T-helper 2 cell (primary cell): ENCODE results near the gene PIK3R3.
"Not testable (repeated sequence)": the region's sequence is repeated elsewhere in the genome, so short reads cannot be mapped to it uniquely, and the experiment has no call there.

Experiments
- DNase-seq, 5 experiments: peaks; one replicate each; pipeline versions ENCODE4 v3.0.0 to v3.0.0-alpha.2; 2012 to 2022

Gene PIK3R3

DNA sequence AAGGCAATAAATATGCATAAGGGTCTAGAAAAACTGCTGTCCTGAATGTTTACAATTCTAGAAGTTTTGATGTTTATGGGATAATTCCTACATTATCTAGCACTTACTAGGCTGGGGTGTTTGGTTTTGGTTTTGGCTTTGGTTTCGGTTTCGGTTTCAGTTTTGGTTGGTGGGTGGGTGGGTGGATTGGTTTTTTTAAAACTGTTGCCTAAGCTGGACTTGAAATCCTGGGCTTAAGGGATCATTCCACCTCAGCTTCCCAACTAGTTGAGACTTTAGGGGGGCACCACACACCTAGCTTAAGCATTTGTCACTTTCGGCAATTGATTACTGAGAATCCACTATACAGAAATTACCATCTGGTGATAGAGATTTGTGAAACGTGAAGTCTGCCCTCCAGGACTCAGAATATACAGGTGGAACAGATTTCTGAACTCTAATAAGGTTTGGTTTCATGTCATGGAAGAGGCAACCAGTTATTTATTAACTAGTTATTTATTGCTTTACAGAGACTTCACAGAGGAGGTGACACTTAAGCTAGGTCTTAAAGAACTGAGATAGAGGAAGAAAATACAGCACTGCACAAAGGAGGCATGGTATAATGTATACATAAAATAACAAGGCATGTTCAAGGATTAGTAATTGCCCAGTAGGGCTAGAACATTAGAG is 69.6 kb downstream of the PIK3R3 start:
- peak in 3 of 5 experiments; percentile 9 to 54 (median 23) for DNase-seq

DNA sequence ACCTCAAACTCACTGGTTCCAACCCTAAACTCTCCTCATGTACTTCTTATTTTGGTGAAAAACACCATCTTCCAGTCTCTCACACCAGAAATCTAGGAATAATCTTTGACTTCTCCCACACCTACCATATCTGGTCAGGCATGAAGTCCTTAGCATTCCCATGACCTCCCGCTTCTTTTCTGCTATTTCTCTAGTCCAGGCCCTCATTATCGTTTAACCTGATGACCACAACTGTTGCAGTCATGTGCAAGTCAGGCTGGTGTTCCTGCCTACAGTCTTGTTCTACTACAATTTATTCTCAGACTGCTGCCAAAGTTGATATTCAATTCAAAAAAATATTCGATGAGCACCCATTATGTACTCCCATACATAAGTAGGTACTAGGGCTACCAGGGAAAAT is 71.3 kb downstream of the PIK3R3 start:
- DNase-seq, result no peak

DNA sequence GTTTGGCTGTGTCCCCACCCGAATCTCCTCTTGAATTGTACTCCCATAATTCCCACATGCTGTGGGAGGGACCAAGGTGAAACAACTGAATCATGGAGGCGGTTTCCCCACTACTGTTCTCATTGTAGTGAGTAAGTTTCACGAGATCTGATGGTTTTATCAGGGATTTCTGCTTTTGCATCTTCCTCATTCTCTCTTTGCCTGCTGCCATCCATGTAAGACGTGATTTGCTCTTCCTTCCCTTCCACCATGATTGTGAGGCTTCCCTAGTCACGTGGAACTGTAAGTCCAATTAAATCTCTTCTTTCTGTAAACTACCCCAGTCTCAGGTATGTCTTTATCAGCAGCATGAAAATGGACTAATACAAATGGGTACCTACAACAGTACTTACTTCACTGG is 73.5 kb downstream of the PIK3R3 start:
- no peak for DNase-seq

DNA sequence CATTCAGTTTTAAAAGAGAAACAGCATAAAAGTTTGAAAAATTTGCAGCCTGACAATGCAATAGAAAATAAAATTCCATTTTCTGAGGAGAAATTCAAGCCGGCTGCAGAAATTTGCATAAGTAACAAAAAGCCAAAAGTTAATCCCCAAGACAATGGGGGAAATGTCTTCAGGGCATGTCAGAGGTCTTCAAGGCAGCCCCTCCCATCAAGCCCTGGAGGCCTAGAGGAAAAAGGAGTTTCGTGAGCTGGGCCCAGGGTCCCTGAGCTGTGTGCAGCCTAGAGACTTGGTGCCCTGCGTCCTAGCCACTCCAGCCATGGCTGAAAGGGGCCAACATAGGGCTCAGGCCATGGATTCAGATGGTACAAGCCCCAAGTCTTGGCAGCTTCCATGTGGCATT is 74.6 kb downstream of the PIK3R3 start:
- DNase-seq, result no peak

DNA sequence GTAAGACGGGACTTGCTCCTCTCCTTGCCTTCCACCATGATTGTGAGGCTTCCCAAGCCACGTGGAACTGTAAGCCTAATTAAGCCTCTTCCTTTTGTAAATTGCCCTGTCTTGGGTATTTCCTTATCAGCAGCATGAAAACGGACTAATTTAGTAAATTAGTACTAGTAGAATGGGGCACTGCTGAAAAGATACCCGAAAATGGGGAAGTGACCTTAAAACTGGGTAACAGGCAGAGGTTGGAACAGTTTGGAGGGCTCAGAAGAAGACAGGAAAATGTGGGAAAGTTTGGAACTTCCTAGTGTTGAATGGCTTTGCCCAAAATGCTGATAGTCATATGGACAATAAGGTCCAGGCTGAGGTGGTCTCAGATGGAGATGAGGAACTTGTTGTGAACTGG is 75.2 kb downstream of the PIK3R3 start:
- not testable (repeated sequence) for DNase-seq

DNA sequence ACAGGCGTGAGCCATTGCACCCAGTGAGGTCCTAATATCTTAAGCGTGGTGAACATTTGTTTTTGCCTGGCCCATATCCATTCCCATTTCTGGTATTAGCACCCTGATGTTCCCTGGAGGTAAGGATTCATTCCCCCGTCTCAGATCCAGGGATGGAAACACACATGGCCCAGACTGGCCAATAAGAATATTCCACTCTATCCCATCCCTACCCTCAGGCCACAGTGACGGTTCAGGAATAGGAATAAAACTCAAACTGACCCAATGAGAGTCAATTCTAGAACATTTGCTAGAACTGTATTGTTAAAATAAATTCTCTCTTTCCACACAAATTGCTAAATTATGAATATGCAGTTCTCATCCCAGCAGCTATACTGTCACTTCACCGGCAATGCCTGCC is 76.1 kb downstream of the PIK3R3 start:
- DNase-seq, result no peak

DNA sequence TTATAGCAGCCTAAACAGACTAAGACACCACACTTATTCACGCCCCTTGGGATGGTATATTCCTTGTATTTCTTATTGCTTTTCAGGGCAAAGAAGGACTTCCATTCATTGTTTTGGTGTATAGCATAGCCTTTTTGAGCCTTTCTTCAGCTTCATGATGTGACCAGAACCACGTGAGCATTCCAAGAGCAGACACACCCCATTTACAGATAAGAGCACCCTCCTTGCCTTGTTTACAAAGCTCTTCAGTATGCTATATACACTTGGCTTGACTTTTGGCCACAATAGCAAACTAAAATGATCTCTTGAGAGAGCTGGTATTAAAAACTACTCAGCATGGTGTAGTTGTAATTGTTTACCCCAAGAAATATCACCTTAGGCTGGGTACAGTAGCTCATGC is 78.7 kb downstream of the PIK3R3 start:
- DNase-seq, result no peak

DNA sequence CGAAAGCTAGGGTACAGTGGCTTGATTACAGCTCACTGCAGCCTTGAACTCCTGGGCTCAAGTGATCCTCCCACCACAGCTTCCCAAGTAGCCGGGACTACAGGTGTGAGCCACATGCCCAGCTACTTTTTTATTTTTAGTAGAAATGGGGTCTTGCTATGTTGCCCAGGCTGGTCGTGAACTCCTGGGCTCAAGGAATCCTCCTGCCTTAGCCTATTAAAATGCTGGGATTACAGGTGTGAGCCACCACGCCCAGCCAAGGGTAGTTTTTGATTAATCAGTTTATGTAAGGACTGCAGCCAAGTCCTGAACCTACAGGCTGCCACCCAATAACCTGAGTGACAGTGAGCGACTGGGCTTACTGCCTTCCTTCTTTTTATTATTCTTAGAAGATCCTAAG is 88.3 kb downstream of the PIK3R3 start:
- DNase-seq, result no peak

DNA sequence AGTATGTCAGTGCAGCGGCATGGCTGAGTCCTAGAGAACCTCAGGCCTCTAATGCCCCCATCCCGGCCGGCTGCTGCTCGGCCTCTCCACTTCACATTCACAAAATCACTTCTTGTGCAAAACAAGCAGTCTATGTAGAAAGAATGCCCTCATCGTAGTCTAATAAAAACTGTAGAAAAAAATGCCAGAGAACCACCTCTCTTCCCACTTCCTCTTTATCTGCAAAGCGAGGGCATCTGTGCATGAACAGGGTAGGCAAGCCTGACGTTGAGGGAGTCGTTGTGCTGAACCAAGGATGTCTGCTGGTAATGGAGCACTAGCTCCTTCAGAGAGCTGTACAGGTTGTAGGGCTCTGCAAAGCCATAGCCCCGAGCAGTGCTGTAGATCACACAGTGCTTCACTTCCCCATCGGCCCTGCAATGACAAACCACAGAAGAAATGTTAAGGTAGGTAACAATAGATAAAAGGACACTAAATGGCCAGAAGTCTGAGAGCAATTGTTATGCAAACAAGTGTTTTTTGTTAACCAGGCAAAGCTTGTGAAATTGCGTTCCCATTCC is 88.9 kb downstream of the PIK3R3 start:
- no peak for DNase-seq

DNA sequence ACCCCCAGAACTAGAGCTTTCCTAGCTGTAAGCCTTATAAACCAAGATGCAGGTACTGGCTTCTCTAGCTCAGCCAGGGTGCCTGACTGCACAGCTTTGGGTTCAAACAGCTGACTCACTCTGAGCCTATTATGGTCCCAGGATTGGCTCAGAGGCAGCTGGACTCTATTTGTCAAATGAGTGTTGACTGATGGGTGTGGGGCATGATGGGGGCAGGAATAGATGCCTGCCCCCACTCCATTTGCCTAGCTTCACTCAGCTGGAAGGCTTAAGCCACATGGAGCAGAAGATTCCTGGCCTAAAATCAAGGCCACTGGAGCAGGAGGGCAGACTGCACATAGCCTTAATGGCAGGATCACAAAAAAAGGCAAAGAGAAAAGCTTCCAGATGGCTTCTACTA is 90.5 kb downstream of the PIK3R3 start:
- DNase-seq, result no peak

DNA sequence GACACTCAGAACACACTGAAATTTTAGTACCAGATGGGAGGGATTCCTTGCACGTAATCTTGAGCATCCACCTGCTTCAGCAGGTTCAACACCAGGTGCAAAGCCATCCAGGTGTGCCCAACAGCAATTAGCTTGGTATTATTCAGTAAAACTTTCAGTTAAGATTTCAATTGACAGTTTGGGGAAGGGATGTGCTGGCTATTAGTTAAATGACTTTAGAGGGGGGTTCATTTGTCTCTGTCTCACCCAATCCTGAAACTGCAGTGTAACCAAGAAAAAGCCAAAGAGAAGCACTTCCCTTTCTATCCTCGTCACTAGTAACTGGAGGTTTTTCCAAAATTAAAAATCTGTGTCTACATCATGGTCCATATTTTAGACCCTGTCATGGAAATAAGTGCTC is 90.9 kb downstream of the PIK3R3 start:
- no peak for DNase-seq

DNA sequence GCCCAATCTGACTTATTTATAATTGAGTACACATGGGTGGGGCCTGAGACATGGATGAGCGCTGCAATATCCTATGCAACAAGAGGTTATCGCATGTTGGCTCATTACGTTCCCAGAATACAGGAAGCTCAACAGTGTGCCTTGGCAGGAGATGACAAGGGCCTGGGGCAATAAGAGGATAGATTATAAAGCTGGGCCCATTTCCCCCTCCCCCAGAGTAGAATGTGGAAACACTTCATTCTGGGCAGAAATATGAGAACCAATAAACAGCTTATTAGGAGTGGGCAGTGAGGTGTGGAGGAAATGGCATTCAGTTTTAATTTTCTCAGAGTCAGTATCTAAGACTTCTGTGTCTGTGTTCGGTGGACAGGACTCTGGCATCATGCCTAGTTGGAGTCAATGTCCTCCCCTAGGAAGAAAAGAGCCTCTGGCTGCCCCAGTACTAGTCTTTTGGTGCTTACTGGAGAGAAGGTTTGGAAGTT is 92.8 kb downstream of the PIK3R3 start:
- no peak for DNase-seq

DNA sequence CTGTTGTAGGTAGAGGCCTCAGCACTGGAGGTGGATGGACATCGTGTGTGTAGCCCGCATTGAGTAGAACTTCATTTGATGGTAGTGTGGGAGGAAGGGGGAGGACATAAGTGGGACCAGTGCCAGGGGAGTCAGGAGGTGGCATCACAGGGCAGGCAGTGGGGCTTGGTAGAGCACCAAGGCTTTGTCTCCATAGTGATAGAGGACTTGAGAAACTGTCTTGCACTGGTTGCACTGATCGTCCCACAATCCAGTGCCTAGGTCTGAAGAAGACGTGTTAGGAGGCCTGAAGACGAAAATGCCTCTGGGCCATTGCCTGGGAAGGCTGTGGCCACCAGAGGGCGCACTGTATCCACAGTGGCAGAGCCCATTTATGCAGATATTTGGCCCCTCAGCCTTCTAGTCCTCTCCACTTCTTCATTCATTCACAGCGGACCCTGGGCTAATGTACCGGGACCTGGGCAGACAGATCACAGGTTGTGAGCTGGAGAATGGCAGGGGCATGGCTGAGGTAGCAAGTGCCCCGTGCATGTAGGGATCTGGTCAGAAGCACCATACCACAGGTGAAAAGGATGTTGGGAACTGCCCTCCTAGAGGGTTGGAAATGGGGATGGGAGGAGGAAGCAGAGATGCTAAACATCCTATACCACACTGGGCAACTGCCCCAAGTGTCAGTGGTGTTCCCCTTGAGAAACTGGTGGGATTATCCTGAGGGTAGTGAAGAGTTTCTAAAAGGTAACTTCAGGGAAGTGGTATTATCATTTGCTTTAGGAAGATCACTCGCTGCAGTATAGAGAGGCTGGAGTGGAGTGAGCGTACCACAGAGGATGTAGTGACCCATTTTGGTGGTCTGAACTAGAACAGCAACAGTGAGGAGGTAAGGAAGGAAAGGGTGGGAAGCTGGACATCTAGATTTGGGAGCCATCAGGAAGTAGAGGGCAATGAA is 95.3 kb downstream of the PIK3R3 start:
- DNase-seq, result peak; percentile 53 to 77 (median 74)

DNA sequence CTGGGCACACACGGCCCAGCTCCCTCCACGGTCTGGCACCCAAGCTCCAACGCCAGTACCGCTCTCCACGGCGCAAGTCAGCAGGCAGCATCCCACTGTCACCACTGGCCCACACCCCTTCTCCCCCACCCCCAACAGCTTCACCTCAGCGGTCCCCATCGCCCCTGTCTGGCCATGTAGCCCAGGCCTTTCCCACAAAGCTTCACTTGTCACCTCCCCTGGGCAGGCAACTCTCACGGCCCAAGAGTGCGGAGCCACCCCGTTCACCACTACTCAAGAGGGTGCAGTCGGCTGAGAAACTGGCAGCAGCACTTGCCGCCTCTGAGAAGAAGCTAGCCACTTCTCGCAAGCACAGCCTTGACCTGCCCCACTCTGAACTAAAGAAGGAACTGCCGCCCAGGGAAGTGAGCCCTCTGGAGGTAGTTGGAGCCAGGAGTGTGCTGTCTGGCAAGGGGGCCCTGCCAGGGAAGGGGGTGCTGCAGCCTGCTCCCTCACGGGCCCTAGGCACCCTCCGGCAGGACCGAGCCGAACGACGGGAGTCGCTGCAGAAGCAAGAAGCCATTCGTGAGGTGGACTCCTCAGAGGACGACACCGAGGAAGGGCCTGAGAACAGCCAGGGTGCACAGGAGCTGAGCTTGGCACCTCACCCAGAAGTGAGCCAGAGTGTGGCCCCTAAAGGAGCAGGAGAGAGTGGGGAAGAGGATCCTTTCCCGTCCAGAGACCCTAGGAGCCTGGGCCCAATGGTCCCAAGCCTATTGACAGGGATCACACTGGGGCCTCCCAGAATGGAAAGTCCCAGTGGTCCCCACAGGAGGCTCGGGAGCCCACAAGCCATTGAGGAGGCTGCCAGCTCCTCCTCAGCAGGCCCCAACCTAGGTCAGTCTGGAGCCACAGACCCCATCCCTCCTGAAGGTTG is 97.6 kb downstream of the PIK3R3 start:
- no peak for DNase-seq

DNA sequence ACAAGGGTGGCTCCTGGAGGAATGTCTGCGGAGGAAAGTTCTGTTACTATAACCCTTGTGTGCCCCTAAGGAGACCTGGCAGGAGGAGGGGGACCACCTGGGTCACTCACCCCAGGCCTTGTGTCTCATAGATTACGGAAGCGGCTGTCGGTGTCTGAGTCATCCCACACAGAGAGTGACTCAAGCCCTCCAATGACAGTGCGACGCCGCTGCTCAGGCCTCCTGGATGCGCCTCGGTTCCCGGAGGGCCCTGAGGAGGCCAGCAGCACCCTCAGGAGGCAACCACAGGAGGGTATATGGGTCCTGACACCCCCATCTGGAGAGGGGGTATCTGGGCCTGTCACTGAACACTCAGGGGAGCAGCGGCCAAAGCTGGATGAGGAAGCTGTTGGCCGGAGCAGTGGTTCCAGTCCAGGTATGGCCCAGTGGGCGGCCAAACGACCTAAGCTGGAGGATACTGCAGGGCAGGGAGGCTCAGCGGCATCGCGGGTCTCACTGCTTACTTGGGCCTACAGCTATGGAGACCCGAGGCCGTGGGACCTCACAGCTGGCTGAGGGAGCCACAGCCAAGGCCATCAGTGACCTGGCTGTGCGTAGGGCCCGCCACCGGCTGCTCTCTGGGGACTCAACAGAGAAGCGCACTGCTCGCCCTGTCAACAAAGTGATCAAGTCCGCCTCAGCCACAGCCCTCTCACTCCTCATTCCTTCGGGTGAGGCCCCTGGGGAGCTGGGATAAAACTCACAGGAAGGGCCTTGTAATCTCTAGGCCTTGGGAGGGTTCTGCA is 101.4 kb downstream of the PIK3R3 start:
- DNase-seq, result no peak

DNA sequence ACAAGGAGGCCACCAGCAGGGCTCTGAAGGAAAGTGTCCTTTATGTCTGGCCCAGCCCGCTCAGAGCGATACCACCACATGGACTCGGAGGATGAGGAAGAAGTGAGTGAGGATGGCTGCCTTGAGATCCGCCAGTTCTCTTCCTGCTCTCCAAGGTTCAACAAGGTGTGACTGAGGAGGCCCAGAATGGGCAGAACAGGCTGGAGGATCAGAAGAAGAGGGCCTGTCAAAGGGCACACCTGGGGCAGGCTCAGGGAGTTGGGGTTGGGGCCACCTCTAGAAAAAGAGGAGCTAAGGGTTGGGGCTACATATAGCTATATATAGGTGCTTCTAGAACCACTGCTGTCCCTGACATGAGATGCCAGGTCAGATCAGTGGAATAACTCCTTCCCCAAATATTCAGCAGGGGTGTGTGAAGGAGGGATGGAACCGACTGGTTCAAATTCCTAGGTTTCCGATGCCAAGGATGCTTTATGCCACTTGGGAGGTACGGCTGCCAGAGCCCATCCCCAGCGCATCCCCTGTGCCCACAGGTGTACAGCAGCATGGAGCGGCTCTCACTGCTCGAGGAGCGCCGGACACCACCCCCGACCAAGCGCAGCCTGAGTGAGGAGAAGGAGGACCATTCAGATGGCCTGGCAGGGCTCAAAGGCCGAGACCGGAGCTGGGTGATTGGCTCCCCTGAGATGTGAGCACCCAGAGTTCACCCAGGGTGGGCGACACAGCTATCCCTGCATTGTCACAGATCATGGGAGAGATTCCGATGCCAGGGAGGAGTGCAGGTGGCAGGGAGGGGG is 102.2 kb downstream of the PIK3R3 start:
- DNase-seq, result no peak

DNA sequence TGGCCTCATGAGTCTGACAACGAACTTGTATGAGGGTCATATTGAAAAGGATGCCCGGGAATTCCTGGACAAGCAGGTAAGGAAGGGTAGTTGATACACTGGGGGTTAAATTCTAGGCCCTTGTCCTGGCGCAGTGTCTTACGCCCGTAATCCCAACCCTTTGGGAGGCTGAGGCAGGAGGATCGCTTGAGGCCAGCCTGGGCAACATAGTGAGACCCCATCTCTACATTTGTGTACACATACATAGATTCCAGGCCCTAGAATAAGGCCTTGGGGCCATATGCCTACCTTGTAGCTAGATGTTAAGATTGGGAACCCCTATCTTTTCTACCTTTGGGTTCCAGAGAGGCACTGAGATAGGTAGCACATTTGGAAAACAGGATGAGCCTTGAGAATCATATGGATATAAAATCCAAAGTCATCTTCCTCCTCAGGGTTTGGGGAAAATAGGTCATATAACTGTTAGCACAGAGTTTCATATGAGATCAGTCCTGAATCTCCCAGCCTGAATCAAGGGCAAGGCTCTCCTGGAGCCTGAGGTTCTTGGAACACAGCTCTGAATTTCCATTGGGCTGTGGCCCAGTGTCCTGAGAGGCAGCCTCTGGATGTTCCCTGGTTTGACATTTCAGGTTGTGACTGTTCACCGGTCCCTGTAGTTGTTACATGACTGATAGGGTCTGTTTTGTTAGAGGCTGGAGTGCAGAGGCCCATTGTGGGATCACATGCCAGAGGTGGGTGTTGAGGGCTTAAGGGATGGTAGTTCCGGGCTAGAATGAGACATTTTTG is 104.4 kb downstream of the PIK3R3 start:
- no peak for DNase-seq

DNA sequence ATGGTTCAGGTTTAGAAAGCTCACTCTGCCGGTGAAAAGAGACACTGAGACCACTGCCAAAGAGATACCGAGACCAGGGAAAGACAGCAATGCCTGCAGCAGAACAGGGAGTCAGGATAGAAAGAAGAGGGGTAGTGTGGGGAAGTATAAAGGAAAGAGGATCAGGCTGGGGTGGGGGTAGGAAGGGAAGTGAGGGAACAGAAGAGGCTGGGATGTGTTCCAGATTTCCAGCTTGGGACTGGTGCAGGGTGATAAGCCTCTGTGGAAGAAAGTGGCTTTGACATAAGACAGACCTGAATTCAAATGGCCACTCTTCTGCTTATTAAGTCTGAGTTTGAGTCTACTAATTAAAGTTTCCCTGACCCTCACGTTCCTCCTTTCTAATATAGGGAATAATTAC is 105.9 kb downstream of the PIK3R3 start:
- no peak for DNase-seq

DNA sequence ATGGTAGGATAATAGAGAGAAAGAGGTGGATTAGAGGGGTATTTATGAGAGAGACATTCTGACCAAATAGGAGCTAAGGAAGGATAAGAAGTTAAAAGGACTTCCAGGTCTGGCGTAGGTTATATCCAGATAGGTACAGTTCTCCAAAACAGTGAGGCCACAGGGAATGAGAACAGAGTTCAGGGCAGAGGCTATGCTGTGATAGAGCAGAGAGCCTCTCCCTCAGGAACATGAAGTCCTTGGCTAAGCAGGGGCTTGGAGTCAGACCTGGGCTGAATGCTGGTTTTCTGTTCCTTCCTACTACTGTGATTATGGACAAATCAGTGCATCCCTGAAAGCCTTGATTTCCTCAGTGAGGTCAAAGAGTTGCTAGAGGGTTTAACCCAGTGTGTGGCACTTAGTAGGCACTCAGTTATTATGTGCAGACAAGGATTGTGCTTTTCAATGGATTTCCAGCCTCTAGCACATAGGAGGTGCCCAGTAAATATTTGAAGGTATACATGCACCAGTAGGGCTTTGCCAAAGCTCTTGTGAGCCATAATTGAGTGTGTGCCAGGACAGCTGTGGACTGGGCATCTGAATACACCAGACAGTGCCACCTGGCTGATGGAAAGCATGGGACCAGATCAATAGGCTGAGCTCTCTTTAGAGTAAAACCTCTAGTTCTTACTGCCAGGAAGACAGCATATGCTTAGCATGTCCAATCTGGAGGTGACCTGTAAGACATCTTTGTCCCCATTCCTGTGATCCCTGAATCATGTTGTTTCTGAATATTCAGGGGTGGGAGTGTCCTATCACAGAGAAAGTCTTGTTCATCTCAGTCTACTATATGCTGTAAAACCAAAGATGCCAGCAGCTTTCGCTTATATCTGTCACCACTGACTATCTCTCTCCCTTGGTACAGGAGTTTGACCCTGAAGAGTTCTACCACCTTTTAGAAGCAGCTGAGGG is 111.1 kb downstream of the PIK3R3 start:
- DNase-seq, result no peak
